GDM1 (cell line): ENCODE results near the gene HIPK4.
"Not testable (repeated sequence)": the region's sequence is repeated elsewhere in the genome, so short reads cannot be mapped to it uniquely, and the experiment has no call there.

Experiments
- DNase-seq: peaks from one replicate; lab custom pipeline; 2025; lab: John Stamatoyannopoulos, UW

Gene HIPK4

DNA sequence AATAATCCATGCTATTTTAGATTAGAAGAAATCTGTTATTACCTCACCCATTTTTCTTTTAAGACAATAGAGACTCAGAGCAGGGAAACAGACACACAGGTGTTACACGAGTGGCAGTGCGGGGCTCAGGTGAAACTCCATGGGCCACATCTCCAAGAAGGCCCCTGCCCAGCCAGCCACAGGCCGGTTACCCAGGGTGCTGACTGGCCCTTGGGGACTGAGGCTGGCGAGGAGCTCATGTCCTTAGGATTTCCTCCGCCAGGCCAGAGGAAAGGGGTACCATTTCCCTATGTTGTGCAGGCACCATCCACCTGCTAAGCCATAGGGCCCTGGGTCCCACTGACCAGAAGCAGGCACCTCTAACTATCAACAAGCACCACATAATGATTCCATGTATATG, 52.4 kb downstream of the HIPK4 start:
- DNase-seq: no peak

- DNase-seq: no peak
Measured at GRCh38 chr19:40337107-40337506, 52.9 kb downstream of the HIPK4 start.

DNA sequence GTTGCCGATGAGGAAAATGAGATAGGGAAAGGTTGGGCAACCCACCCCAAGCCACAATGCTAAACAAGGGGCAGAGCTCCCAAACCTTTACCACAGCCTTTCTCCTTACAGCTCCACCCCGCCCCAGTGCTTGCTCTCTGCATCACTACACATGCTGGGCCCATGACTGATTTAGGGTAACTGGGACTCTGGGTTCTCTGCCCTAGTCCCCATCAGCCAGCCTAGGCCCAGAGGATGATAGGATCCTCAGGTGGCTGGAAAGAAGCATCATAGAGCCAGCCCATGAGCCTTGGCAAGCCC, 53.4 kb downstream of the HIPK4 start:
- DNase-seq: no peak

DNA sequence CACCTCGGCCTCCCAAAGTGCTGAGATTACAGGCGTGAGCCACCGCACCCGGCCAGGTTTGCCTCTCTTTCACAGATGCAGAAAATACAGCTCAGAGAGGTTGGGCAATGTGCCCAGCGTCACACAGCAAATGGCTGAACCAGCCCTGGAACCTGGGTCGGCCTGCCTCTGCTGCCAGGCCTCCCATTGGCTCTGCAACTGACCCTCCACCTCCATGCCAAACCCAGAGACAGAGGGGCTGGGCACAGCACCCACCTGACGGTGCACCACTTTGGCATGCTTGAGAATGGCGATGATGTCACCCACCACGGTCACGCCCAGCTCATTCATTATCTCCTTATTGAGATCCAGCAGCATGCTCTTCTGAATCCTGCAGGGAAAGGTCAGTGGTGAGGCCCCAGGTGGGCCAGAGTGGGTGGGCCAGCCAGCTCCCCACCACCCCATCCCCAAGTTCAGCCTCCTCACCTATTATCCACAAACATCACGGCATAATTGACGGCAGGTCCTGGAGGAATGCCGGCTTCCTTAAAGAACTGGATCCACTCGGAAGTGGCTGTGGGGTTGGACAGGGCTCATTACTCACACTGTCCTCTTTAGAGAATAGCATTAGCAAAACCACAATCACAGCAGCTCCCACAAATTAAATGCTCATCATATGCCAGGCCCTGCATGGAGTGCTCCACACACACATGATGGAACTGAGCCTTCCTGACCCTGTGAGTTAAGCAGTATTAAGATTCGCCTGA, 54.0 kb downstream of the HIPK4 start:
- no peak for DNase-seq

DNA sequence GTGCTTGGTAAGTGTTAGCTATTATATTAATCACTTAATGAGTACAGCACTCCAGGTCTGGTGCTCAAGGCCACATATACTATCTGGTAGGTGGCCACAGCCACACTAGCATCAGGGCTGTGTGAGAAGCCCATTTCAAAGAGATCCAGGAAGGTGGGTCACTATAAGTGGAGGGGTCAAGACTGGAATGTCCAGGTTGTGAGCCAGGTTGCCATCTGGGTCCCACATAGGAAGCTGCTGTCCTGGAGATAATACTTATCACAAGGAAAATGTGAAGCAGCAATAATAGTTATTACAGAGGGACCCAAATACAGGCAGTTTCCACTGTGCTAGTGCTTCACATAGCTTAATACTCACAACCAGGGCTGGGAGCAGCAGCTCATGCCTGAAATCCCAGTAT, 54.9 kb downstream of the HIPK4 start:
- DNase-seq: no peak

DNA sequence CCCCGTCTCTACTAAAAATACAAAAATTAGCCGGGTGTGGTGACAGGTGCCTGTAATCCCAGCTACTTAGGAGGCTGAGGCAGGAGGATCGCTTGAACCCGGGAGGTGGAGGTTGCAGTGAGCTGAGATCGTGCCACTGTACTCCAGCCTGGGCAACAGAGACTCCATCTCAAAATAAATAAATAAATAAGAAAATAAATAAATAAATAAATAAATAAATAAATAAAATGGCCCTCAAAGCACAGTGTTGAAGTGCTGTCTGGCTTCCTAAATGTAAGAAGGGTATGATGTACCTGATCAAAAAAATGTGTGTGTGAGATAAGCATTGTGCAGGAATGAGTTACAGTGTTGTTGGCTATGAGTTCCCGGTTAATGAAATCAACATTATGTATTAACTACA, 56.9 kb downstream of the HIPK4 start:
- DNase-seq: not testable (repeated sequence)

DNA sequence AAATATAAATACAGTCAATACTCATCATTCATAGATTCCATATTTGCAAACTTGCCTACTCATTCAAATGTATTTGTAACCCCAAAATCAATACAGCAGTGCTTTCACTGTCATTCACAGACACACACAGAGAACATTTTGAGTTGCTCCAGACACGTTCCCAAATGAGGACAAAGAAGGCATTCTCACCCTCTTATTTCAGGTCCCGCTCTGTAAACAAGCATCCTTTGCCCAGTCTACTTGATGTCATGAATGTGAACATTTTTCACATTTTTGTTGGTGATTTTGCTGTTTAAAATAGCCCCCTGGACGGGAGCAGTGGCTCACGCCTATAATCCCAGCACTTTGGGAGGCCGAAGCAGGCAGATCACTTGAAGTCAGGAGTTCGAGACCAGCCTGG, 57.3 kb downstream of the HIPK4 start:
- DNase-seq: no peak

GRCh38 chr19:40331052-40331451, 58.9 kb downstream of the HIPK4 start:
- no peak for DNase-seq
